HCT116 (cell line): ENCODE data around the gene ATP7B. TPM values are rescaled to one million over a fixed set of nuclear protein-coding genes. Genes with fewer than 3 reads are reported as not detected.

Source experiments
- ATAC-seq: fragments of 200-7000 bp; cut with Tn5 transposase; 2 replicates; pipeline ENCODE4 v1.9.1; 2020; ENCODE audit warnings: mild to moderate bottlenecking, moderate library complexity
- BruUV-seq: library from RNA; stranded (reverse); fragments of 400-500 nt; replicated peaks from 2 replicates; lab custom pipeline; 2021; lab: Mats Ljungman, UMichigan
- CTCF ChIA-PET: fragments of 300-600 bp; sonication (Branson Sonifier 250); formaldehyde crosslinking; loops from one replicate; lab custom pipeline; 2021; ENCODE audit warnings: antibody characterized with exemption; lab: Charles Lee
- POLR2A ChIA-PET: fragments of 300-600, 350-600 bp; sonication (Branson Sonifier 250); formaldehyde crosslinking; loops from one replicate; lab custom pipeline; 2021; ENCODE audit warnings: antibody characterized with exemption; lab: Charles Lee
- RAD21 ChIA-PET, 2 experiments: fragments of 300-600 bp; sonication (Branson Sonifier 250); formaldehyde crosslinking; loops; one replicate each; lab custom pipeline; 2023; ENCODE audit warnings: low total read pairs in 2 of 2; ENCODE audit not compliant: uncharacterized antibody in 2 of 2, unreplicated experiment in 2 of 2, low non-redundant PET in 1 of 2; lab: Charles Lee
- DNase-seq: peaks from one replicate; pipeline ENCODE4 v3.0.0-alpha.2; 2010; ENCODE audit warnings: low read depth, low spot score
- H2AFZ ChIP-seq: fragments of 200-600 bp; shearing (Covaris generic), sonication (generic); 2 replicates; pipeline ENCODE4 v1.6.1; 2017; ENCODE audit warnings: low read depth, mixed run types, mixed read lengths, antibody characterized with exemption, low read length; ENCODE audit not compliant: poor library complexity, severe bottlenecking
- H3K27ac ChIP-seq: 2 replicates; pipeline ENCODE4 v1.5.1; 2012; ENCODE audit warnings: low read depth, low read length
- H3K27me3 ChIP-seq: fragments of 200-600 bp; sonication (generic); 2 replicates; pipeline ENCODE4 v1.6.1; 2016; ENCODE audit warnings: mixed run types, low read length, mixed read lengths; ENCODE audit not compliant: insufficient read depth
- H3K36me3 ChIP-seq, 2 experiments: fragments of 200-500 bp in 1 of 2; fragments of 200-600 bp in 1 of 2; sonication (Bioruptor generic) in 1 of 2; sonication (generic) in 1 of 2; 2 replicates each; pipeline versions ENCODE4 v1.5.1 to v1.6.1; 2014 to 2016; ENCODE audit warnings: low read length in 2 of 2, inconsistent platforms in 1 of 2, mixed read lengths in 1 of 2, mixed run types in 1 of 2; ENCODE audit not compliant: insufficient read depth in 2 of 2, control insufficient read depth in 1 of 2
- H3K4me1 ChIP-seq, 2 experiments: fragments of 200-600 bp in 1 of 2; sonication (generic) in 1 of 2; 2 replicates each; pipeline versions ENCODE4 v1.5.1 to v1.6.1; 2012 to 2017; ENCODE audit warnings: low read length in 2 of 2, inconsistent platforms in 1 of 2, mild to moderate bottlenecking in 1 of 2, mixed read lengths in 1 of 2, mixed run types in 1 of 2, moderate library complexity in 1 of 2; ENCODE audit not compliant: insufficient read depth in 2 of 2, control insufficient read depth in 1 of 2
- H3K4me2 ChIP-seq: fragments of 200-600 bp; sonication (generic); 2 replicates; pipeline ENCODE4 v1.6.1; 2017; ENCODE audit warnings: mixed run types, low read length, mixed read lengths
- H3K4me3 ChIP-seq, 2 experiments: fragments of 200-600 bp in 1 of 2; sonication (generic) in 1 of 2; replicated peaks in 1 of 2; 2 replicates each; pipeline ENCODE4 v1.5.1; 2011 to 2016; ENCODE audit warnings: low read length in 2 of 2, control low read depth in 1 of 2, low read depth in 1 of 2, mild to moderate bottlenecking in 1 of 2, mixed read lengths in 1 of 2, mixed run types in 1 of 2
- H3K79me2 ChIP-seq: fragments of 200-600 bp; sonication (generic); 2 replicates; pipeline ENCODE4 v1.6.1; 2017; ENCODE audit warnings: mild to moderate bottlenecking, mixed run types, low read length, moderate library complexity, mixed read lengths; ENCODE audit not compliant: insufficient read depth
- H3K9ac ChIP-seq: fragments of 200-600 bp; sonication (generic); 2 replicates; pipeline ENCODE4 v1.6.1; 2016; ENCODE audit warnings: low read length, mixed read lengths
- H3K9me2 ChIP-seq: fragments of 200-600 bp; sonication (generic), shearing (Covaris generic); 2 replicates; pipeline ENCODE4 v1.6.1; 2017; ENCODE audit warnings: mixed run types, mild to moderate bottlenecking, moderate library complexity; ENCODE audit not compliant: insufficient read depth
- H3K9me3 ChIP-seq, 2 experiments: fragments of 200-500 bp in 1 of 2; fragments of 200-600 bp in 1 of 2; sonication (Bioruptor generic) in 1 of 2; sonication (generic) in 1 of 2; 2 replicates each; pipeline ENCODE4 v1.6.1; 2014 to 2017; ENCODE audit warnings: low read length in 2 of 2, mixed read lengths in 2 of 2, inconsistent platforms in 1 of 2, low read depth in 1 of 2, mild to moderate bottlenecking in 1 of 2, mixed run types in 1 of 2, moderate library complexity in 1 of 2; ENCODE audit not compliant: control insufficient read depth in 1 of 2, insufficient read depth in 1 of 2
- H4K20me1 ChIP-seq: fragments of 200-600 bp; sonication (generic), shearing (Covaris generic); 2 replicates; pipeline ENCODE4 v1.6.1; 2017; ENCODE audit warnings: mixed run types, mild to moderate bottlenecking, moderate library complexity; ENCODE audit not compliant: insufficient read depth
- ATF3 ChIP-seq: IDR thresholded peaks from 2 replicates; pipeline ENCODE4 v1.6.1; 2012
- CBX3 ChIP-seq: IDR thresholded peaks from 2 replicates; pipeline ENCODE4 v1.6.1; 2012; ENCODE audit warnings: low read depth
- EGR1 ChIP-seq: IDR thresholded peaks from 2 replicates; pipeline ENCODE4 v1.6.1; 2012; ENCODE audit warnings: low read depth
- ELF1 ChIP-seq: IDR thresholded peaks from 2 replicates; pipeline ENCODE4 v1.6.1; 2012; ENCODE audit warnings: low read depth, borderline replicate concordance
- EZH2 ChIP-seq: fragments of 200-600 bp; sonication (generic); IDR thresholded peaks from 2 replicates; pipeline ENCODE4 v1.6.1; 2017; ENCODE audit warnings: antibody characterized with exemption, mixed run types
- EZH2phosphoT487 ChIP-seq: fragments of 200-600 bp; IDR thresholded peaks from 2 replicates; pipeline ENCODE4 v1.6.1; 2018; ENCODE audit warnings: antibody characterized with exemption, borderline replicate concordance
- JUND ChIP-seq: IDR thresholded peaks from 2 replicates; pipeline ENCODE4 v1.6.1; 2012
- MAX ChIP-seq: IDR thresholded peaks from 2 replicates; pipeline ENCODE4 v1.6.1; 2012
- POLR2A ChIP-seq: IDR thresholded peaks from 2 replicates; pipeline ENCODE4 v1.7.0; 2011; ENCODE audit warnings: borderline replicate concordance; ENCODE audit not compliant: insufficient read depth, insufficient read length; ENCODE audit errors: extremely low read depth
- POLR2AphosphoS5 ChIP-seq: IDR thresholded peaks from 2 replicates; pipeline ENCODE4 v1.6.1; 2011; ENCODE audit warnings: mild to moderate bottlenecking, low read depth, low read length, moderate library complexity
- SIN3A ChIP-seq: IDR thresholded peaks from 2 replicates; pipeline ENCODE4 v1.6.1; 2012; ENCODE audit warnings: low read depth
- SP1 ChIP-seq: IDR thresholded peaks from 2 replicates; pipeline ENCODE4 v1.6.1; 2012; ENCODE audit warnings: low read depth
- TCF7L2 ChIP-seq: IDR thresholded peaks from 2 replicates; pipeline ENCODE4 v1.7.0; 2011; ENCODE audit warnings: borderline replicate concordance, inconsistent platforms; ENCODE audit not compliant: insufficient read depth, insufficient read length; ENCODE audit errors: extremely low read depth
- ZBTB33 ChIP-seq: IDR thresholded peaks from 2 replicates; pipeline ENCODE4 v1.6.1; 2011; ENCODE audit warnings: mild to moderate bottlenecking, low read length, moderate library complexity; ENCODE audit not compliant: insufficient replicate concordance; ENCODE audit errors: extremely low read depth
- ZNF274 ChIP-seq: fragments of 200-500 bp; sonication (Bioruptor generic); IDR thresholded peaks from 2 replicates; pipeline ENCODE4 v1.6.1; 2014; ENCODE audit warnings: mild to moderate bottlenecking, low read depth, low read length, inconsistent platforms
- intact Hi-C: fragments of 100-400 bp; cut with micrococcal nuclease; formaldehyde crosslinking; loops from 2 replicates; pipeline ENCODE4 v1.10.0; 2022
- total RNA-seq: library from RNA; stranded (reverse); gene quantifications from one replicate; pipeline ENCODE4 v1.2.1, GENCODE V29; 2021; ENCODE audit not compliant: unreplicated experiment
- TF ChIP-seq, protein P1 (sequence below), 3 experiments: fragments of 200-600 bp in 1 of 3; sonication (generic) in 1 of 3; IDR thresholded peaks in 2 of 3; conservative IDR thresholded peaks in 1 of 3; 2 replicates each; pipeline ENCODE4 v1.5.1; 2012 to 2017; ENCODE audit warnings: low read depth in 2 of 3, low read length in 2 of 3, antibody characterized with exemption in 1 of 3, borderline replicate concordance in 1 of 3, control low read depth in 1 of 3, mild to moderate bottlenecking in 1 of 3, mixed read lengths in 1 of 3, mixed run types in 1 of 3, moderate library complexity in 1 of 3; ENCODE audit not compliant: insufficient read depth in 1 of 3

ATP7B gene
- total RNA-seq, 1 experiment from 2014 or later = 10.3 TPM

GRCh38 chr13:52034616-52035226, 23.5 kb upstream of the ATP7B start:
- Histone ChIP-seq H3K9me2 (no peaks in the 10 kb centered on the region), H3K27ac (no peak overlapping the region), H3K4me3 (no peak overlapping the region), H3K4me1 (no peaks in the 10 kb centered on the region), H3K9me3 (no peaks in the 10 kb centered on the region), H3K27me3 (no peaks in the 10 kb centered on the region), H3K36me3 (no peaks in the 10 kb centered on the region), H4K20me1 (no peaks in the 10 kb centered on the region), H3K79me2 (no peaks in the 10 kb centered on the region), H3K9ac (no peak overlapping the region), H3K4me2 (no peak overlapping the region), H2AFZ (no peak overlapping the region)
- ChIA-PET CTCF (no interaction called here), POLR2A (interaction anchor here (0.6 kb wide), 1 partner anchor 38 kb away, joined by 3 read pairs; no protein-coding TSS in a partner anchor), RAD21 (no interaction called here)
- DNase-seq (no peak), ATAC-seq (no peak)
- intact Hi-C loops = no loop called here
- BruUV-seq = no TSS peak
- TF ChIP-seq ZBTB33 = no peak
- TF ChIP-seq POLR2A = no peak
- no peak for TF ChIP-seq POLR2AphosphoS5
- no peak for TF ChIP-seq SIN3A
- TF ChIP-seq EZH2phosphoT487 = no peak
- no peak for TF ChIP-seq ZNF274
- TF ChIP-seq ATF3 = no peak
- TF ChIP-seq, protein P1, sequence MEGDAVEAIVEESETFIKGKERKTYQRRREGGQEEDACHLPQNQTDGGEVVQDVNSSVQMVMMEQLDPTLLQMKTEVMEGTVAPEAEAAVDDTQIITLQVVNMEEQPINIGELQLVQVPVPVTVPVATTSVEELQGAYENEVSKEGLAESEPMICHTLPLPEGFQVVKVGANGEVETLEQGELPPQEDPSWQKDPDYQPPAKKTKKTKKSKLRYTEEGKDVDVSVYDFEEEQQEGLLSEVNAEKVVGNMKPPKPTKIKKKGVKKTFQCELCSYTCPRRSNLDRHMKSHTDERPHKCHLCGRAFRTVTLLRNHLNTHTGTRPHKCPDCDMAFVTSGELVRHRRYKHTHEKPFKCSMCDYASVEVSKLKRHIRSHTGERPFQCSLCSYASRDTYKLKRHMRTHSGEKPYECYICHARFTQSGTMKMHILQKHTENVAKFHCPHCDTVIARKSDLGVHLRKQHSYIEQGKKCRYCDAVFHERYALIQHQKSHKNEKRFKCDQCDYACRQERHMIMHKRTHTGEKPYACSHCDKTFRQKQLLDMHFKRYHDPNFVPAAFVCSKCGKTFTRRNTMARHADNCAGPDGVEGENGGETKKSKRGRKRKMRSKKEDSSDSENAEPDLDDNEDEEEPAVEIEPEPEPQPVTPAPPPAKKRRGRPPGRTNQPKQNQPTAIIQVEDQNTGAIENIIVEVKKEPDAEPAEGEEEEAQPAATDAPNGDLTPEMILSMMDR (IDR thresholded peaks at IDR 0.05 in 2 of 3, conservative IDR thresholded peaks at IDR 0.05 in 1 of 3; ENCODE audit: borderline replicate concordance in 1 of 3, insufficient read depth in 1 of 3, low read depth in 2 of 3, low read length in 2 of 3) = no peak
- no peak for TF ChIP-seq SP1
- TF ChIP-seq EGR1 = no peak
- no peak for TF ChIP-seq JUND
- TF ChIP-seq CBX3 = no peak
- no peak for TF ChIP-seq ELF1
- no peak for TF ChIP-seq EZH2
- TF ChIP-seq TCF7L2 = no peak
- TF ChIP-seq MAX = no peak
